Fibroblast of lung (primary cell): Measurements from ENCODE around the gene MORN3.

Source experiments
- CTCF ChIP-seq, 2 donors: IDR thresholded peaks in 1 of 2; conservative IDR thresholded peaks in 1 of 2; 1 replicate in 1 of 2; 2 replicates in 1 of 2; pipeline ENCODE4 v1.5.1; 2011 to 2012; ENCODE audit warnings: low read length in 2 of 2, control low read depth in 1 of 2, inconsistent platforms in 1 of 2, low read depth in 1 of 2, mild to moderate bottlenecking in 1 of 2
- EZH2 ChIP-seq: IDR thresholded peaks from 2 replicates; pipeline ENCODE4 v1.5.1; 2012; ENCODE audit warnings: low read length, control low read depth, mild to moderate bottlenecking; ENCODE audit errors: missing control alignments

GRCh38 chr12:121673013-121673511 is 3.6 kb upstream of the MORN3 start:
- TF ChIP-seq CTCF (conservative IDR thresholded peaks at IDR 0.05 in 1 of 2, IDR thresholded peaks at IDR 0.05 in 1 of 2; ENCODE audit: low read depth in 1 of 2, low read length in 2 of 2) (no peak), EZH2 (no peak)
